ENCODE measurements around the gene SNAPIN. TPM values are rescaled to one million over a fixed set of nuclear protein-coding genes. Genes with fewer than 3 reads are reported as not detected.

Gene SNAPIN
- total RNA-seq, 1 donor from 2014 or later: 40.3 TPM

DNA sequence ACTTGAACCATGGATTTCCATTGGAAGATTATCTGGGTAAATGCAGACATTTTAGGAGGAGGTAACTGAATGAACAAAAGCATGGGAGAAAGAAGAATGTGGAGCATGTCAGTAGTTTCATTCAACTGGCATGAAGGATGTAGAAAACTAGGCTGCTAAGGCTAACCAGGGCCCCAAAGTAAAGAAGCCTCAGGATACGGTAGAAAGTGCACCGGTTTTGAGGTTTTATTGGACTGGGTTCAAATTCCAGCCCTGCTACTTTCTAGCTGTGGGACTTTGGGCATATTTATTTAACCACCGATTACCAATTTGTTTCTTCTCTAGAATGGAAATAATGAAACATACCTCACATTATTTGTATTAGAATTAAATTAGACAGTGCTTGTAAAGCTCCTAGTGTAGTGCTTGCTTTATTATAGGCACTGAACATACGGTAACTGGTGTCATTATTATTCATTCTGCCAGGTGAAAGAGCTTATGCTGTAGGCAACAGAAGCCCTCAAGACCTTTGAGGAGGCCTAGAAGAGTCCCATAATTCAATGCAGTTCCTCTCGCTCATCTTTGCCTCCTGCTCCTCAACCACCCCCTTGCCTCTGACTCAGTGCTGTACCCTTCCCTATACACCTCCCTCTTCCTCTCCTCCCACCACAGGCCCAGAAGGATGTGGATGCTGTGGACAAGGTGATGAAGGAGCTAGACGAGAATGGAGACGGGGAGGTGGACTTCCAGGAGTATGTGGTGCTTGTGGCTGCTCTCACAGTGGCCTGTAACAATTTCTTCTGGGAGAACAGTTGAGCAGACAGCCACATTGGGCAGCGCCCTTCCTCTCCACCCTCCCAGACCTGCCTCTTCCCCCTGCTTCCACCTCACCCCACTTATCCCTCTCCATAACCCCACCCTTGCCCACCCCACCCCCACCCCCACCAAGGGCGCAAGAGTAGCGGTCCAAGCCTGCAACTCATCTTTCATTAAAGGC lies 27.2 kb upstream of the SNAPIN start:
- no peak for DNase-seq (ENCODE audit: extremely low spot score, unreplicated experiment)
- Mint-ChIP-seq H3K4me3 (no peak overlapping the region), H3K4me1 (ENCODE audit: unreplicated experiment) (peaks cover 34% of the 10 kb centered on the region), H3K27me3 (no peaks in the 10 kb centered on the region), H3K9me3 (peaks cover 3% of the 10 kb centered on the region), H3K27ac (no peak overlapping the region), H3K36me3 (peaks cover 14% of the 10 kb centered on the region)
- TF ChIP-seq, protein P1, sequence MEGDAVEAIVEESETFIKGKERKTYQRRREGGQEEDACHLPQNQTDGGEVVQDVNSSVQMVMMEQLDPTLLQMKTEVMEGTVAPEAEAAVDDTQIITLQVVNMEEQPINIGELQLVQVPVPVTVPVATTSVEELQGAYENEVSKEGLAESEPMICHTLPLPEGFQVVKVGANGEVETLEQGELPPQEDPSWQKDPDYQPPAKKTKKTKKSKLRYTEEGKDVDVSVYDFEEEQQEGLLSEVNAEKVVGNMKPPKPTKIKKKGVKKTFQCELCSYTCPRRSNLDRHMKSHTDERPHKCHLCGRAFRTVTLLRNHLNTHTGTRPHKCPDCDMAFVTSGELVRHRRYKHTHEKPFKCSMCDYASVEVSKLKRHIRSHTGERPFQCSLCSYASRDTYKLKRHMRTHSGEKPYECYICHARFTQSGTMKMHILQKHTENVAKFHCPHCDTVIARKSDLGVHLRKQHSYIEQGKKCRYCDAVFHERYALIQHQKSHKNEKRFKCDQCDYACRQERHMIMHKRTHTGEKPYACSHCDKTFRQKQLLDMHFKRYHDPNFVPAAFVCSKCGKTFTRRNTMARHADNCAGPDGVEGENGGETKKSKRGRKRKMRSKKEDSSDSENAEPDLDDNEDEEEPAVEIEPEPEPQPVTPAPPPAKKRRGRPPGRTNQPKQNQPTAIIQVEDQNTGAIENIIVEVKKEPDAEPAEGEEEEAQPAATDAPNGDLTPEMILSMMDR (conservative IDR thresholded peaks at IDR 0.05): no peak

DNA sequence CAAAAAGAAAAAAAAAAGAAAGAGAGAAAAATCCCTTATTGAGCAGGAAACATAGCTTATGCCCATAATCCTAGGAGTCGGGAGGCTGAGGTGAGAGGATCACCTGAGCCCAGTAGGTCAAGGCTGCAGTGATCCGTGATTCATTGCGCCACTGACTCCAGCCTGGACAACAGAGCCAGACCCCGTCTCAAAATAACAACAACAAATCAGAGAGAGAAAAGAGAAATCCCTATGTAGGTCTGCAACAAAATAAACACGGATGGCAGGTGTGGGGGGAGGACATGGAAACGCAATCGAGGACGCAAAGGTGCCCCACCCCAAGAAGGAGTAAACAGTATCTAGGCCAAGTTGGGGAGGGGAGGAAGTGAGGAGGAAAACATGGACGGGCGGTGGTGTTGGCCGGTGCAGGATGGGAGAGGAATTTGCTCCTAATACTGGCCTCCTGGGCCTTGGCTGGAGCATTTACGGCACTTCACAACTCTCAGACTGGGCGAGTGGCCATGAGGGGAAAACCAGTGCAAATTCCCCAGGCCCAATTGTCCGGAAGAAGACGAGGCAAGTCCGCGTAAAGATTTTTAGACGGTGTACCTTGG lies 25.2 kb upstream of the SNAPIN start:
- no peaks in the 10 kb centered on the region for H3K27me3 Mint-ChIP-seq
- peak overlapping the region; percentile 99 for H3K4me3 Mint-ChIP-seq
- peaks cover 30% of the 10 kb centered on the region for H3K4me1 Mint-ChIP-seq (ENCODE audit: unreplicated experiment)
- peaks cover 3% of the 10 kb centered on the region for H3K9me3 Mint-ChIP-seq
- DNase-seq (ENCODE audit: extremely low spot score, unreplicated experiment): no peak
- peak overlapping the region; percentile 100 for H3K27ac Mint-ChIP-seq
- peaks cover 28% of the 10 kb centered on the region for H3K36me3 Mint-ChIP-seq
- TF ChIP-seq, protein P1 (conservative IDR thresholded peaks at IDR 0.05): no peak

DNA sequence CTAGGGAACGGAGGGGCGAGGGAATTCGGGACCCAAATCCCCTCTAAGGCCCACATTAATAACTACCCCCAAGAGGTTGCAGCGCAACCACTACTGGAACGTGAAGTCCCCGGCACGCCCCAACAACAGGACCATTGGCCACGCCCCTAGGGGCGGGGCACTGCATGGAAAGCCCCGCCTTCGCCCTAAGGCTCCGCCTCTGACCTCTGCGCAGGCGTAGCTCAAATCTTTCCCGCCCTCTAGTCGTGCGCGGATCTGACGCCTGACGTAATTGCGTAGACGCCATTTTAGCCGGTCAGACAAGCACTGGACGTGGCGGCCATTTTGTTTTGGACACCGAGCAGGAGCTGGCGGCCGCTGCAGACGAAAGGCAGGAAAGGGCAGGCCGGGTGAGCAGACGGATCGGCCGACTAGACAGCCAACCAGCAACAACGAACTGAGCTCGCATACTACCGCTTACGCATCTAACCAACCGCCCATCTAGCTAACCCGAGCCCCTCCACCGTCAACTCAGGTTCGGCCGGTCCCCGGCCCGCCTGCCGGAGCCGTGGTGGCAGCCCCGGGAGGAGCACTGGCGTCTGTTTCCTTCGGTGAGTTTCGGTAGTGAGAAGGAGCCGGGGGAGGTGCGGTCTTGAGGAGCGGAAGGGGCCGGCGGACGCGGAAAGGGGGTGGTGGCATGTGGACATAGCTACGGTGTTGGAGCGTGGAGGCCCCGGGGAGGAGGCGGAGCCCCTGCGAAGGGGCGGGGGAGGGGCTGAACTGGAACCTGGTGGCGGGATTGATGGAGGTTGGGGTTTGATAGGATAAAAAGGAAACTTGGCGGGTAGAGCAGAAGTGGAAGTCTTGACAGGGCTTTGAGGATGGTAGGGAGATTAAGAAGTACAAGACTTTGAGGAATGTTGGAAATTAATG lies 24.5 kb upstream of the SNAPIN start, which contains the start of gene CHTOP:
TSS of gene CHTOP (plus strand) at position 313 of the 912 bp plus-strand sequence. CDS start 2,523 bp downstream, outside the sequence.
- Mint-ChIP-seq H3K4me3 (peak within 1 kb of the TSS; percentile 99), H3K27me3 (no peaks in the 10 kb centered on the region), H3K36me3 (peaks cover 28% of the 10 kb centered on the region), H3K27ac (peak within 1 kb of the TSS; percentile 100), H3K9me3 (peaks cover 3% of the 10 kb centered on the region), H3K4me1 (ENCODE audit: unreplicated experiment) (peaks cover 30% of the 10 kb centered on the region)
- TF ChIP-seq, protein P1 (conservative IDR thresholded peaks at IDR 0.05): peak; percentile 44
- DNase-seq (ENCODE audit: extremely low spot score, unreplicated experiment): peak; percentile 96

DNA sequence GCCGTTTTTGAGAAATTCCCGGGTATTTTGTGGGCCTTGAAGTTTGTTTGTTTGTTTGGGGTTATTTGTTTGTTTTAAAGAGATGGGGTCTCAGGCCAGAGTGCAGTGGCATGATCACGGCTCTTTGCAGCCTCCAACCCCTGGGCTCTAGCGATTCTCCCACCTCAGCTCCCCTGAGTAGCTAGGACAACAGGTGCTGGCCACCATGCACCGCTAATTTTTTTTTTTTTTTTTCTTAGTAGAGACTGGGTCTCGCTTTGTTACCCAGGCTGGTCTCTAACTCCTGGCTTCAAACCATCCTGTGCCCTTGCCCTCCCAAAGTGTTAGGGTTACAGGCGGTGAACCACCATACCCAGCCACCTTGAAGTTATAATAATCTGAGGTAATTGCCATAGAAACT lies 22.6 kb upstream of the SNAPIN start:
- H3K27ac Mint-ChIP-seq: peak overlapping the region; percentile 39
- peaks cover 27% of the 10 kb centered on the region for H3K4me1 Mint-ChIP-seq (ENCODE audit: unreplicated experiment)
- peaks cover 3% of the 10 kb centered on the region for H3K9me3 Mint-ChIP-seq
- TF ChIP-seq, protein P1 (conservative IDR thresholded peaks at IDR 0.05): no peak
- no peaks in the 10 kb centered on the region for H3K27me3 Mint-ChIP-seq
- no peak for DNase-seq (ENCODE audit: extremely low spot score, unreplicated experiment)
- peaks cover 29% of the 10 kb centered on the region for H3K36me3 Mint-ChIP-seq
- peak overlapping the region; percentile 80 for H3K4me3 Mint-ChIP-seq

DNA sequence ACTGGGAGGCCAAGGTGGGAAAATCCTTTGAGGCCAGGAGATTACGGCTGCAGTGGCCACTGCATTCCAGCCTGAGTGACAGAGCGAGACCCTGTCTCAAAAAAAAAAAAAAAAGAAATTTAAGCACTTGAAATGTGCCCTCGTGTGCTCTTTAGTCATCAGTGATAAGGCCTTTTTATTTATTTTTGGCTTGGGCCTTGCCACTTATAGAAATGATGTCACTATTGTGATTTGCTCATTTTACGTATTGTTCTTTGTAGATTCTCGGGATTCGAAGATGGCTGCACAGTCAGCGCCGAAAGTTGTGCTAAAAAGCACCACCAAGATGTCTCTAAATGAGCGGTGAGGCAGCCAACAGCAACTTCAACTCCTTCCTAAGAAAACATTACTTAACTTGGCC lies 22.2 kb upstream of the SNAPIN start:
- H3K4me3 Mint-ChIP-seq: peak overlapping the region; percentile 80
- H3K36me3 Mint-ChIP-seq: peaks cover 34% of the 10 kb centered on the region
- DNase-seq (ENCODE audit: extremely low spot score, unreplicated experiment): no peak
- H3K9me3 Mint-ChIP-seq: peaks cover 3% of the 10 kb centered on the region
- TF ChIP-seq, protein P1 (conservative IDR thresholded peaks at IDR 0.05): no peak
- H3K27ac Mint-ChIP-seq: peak overlapping the region; percentile 34
- H3K27me3 Mint-ChIP-seq: no peaks in the 10 kb centered on the region
- peaks cover 27% of the 10 kb centered on the region for H3K4me1 Mint-ChIP-seq (ENCODE audit: unreplicated experiment)

All from type B pancreatic cell (in vitro differentiated cells).